GM12864 (cell line): Measurements from ENCODE around the gene AP1G1.
"Not testable (repeated sequence)": the region's sequence is repeated elsewhere in the genome, so short reads cannot be mapped to it uniquely, and the experiment has no call there.

ENCODE experiments used
- DNase-seq: peaks from one replicate; pipeline ENCODE4 v3.0.0-alpha.2; 2011; ENCODE audit warnings: low read depth
- H3K4me3 ChIP-seq: 2 replicates; pipeline ENCODE4 v1.5.1; 2011; ENCODE audit warnings: mild to moderate bottlenecking, low read depth, low read length, control low read depth
- TF ChIP-seq, protein P1 (sequence below): IDR thresholded peaks from 2 replicates; pipeline ENCODE4 v1.5.1; 2011; ENCODE audit warnings: low read depth, mild to moderate bottlenecking, moderate library complexity, low read length, control low read depth, inconsistent platforms; ENCODE audit errors: missing control alignments

AP1G1 gene

DNA sequence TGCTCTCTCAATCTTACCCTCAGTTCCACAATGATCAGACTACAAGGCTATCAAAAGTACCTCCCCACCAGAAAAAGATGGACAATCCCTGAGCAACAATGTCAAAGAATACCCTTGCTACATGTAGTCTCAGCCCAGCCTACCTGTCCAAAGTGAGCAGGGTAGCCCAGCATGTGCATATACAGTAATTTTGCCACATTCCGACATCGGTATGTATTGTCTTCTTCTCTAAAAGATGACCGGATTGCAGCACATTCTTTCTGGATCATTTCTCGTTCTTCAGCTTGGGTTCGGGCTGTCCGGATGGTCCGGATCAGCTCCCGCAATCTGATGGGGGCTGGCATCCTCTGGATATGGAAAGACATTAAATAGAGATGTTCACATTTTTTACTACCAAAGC, 19.5 kb downstream of the AP1G1 start:
- DNase-seq = no peak
- TF ChIP-seq, protein P1, sequence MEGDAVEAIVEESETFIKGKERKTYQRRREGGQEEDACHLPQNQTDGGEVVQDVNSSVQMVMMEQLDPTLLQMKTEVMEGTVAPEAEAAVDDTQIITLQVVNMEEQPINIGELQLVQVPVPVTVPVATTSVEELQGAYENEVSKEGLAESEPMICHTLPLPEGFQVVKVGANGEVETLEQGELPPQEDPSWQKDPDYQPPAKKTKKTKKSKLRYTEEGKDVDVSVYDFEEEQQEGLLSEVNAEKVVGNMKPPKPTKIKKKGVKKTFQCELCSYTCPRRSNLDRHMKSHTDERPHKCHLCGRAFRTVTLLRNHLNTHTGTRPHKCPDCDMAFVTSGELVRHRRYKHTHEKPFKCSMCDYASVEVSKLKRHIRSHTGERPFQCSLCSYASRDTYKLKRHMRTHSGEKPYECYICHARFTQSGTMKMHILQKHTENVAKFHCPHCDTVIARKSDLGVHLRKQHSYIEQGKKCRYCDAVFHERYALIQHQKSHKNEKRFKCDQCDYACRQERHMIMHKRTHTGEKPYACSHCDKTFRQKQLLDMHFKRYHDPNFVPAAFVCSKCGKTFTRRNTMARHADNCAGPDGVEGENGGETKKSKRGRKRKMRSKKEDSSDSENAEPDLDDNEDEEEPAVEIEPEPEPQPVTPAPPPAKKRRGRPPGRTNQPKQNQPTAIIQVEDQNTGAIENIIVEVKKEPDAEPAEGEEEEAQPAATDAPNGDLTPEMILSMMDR = no peak
- no peak overlapping the region for H3K4me3 ChIP-seq

DNA sequence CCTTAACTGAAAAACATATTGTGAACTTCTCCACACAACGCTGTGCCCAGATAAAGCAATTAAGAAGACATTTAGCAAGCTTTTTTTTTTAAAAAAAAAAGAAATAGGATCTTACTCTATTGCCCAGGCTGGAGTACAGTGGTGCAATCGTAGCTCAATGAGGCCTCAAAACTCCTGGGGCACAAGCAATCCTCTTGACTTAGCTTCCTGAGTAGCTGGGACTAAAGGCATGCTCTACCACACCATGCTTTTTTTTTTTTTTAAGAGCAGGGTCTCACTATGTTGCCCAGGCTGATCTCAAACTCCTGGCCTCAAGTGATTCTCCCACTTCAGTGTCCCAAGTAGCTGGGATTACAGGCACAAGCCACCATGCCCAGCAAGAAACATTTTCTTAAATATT, 20.1 kb downstream of the AP1G1 start:
- H3K4me3 ChIP-seq = no peak overlapping the region
- no peak for DNase-seq
- TF ChIP-seq, protein P1 = no peak

DNA sequence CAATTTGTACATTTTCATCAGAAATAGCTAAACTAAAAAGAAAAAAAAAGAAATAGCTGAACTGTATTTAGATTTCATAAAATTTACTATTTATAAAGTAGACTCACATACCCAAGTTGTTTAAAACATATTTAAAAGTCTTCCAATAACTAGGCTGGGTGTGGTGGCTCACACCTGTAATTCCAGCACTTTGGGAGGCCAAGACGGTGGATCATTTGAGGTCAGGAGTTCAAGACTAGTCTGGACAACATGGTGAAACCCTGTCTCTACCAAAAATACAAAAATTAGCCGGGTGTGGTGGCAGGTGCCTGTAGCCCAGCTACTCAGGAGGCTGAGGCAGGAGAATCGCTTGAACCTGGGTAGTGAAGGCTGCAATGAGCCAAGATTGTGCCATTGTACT, 23.5 kb downstream of the AP1G1 start:
- not testable (repeated sequence) for DNase-seq, H3K4me3 ChIP-seq

DNA sequence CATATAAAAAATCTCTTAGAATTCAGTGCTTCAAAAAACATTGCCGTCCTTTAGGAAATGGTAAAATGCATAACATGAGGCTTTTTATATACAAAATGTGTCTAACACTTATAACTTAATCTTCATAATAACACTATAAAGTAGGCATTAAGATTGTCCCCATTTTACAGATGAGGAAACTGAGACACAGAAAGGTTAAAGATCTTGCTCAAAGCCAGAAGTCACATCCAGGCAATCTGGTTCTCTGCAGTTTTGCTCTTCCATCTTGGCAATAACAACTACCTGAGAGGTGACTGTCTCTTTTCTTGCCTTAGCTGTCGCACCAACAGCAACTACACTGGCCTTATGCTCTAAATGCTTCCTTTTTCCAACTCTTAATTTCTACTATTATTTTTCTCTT, 24.5 kb downstream of the AP1G1 start:
- DNase-seq = no peak
- no peak overlapping the region for H3K4me3 ChIP-seq
- TF ChIP-seq, protein P1 = no peak

DNA sequence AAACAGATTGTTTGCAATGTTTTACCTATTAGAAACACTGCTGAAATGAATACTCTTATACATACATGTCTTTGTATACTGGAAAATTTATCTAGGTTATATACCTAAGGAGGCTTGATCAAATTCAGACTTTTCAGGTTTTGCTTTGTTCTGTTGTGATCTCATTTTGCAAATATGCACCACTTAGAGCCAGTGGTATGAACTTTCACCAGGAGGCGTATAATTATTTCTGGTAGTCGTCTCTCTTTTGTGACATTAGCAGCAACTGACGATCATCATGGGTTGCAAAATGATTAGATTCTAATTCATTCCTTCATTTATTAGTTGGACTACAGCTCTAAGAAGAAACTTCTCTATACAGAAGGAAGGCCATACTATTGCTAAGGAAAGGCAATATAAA, 26.9 kb downstream of the AP1G1 start:
- DNase-seq = no peak
- TF ChIP-seq, protein P1 = no peak
- H3K4me3 ChIP-seq = no peak overlapping the region

DNA sequence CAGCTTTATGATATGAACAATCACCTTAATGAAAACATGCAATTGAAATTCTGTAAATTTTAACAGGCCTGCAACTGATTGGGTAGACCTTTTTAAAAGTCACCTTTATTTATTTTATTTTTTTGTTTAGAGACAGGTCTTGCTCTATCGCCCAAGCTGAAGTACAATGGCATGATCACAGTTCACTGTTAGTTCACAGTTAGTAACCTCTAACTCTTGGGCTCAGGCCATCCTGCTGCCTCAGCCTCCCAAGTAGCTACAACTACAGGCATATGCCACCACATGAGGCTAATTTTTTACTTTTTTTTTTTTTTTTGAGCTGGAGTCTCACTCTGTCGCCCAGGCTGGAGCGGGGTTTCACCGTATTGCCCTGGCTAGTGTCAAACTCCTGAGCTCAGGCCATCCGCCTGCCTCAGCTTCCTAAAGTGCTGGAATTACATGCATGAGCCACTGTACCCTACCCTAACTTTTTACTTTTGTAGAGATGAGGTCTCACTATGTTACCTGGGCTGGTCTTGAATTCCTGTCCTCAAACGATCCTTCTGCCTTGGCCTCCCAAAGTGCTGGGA, 28.0 kb downstream of the AP1G1 start:
- no peak overlapping the region for H3K4me3 ChIP-seq
- TF ChIP-seq, protein P1 = no peak
- no peak for DNase-seq

DNA sequence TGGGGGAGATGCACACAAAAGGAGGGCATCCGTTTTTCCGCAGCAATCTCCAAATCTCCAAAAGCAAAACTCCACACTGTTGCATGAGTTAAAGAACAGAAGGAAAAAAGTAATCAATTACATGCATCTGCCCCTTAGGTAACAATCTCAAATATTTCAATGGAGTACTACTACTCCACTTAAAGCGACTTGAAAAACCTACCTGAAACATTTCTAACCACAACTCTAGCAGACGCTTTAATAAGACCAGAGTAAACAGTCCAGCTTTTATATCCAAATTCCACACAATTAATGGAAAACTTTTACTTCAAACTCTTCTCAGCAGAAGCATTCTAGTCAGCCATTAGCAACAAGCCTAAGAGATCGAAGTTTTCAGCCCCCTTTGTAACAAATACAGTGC, 29.9 kb downstream of the AP1G1 start:
- TF ChIP-seq, protein P1 = no peak
- no peak overlapping the region for H3K4me3 ChIP-seq
- no peak for DNase-seq
